Measurements from ENCODE around the gene SETD7. TPM values are rescaled to one million over a fixed set of nuclear protein-coding genes. Genes with fewer than 3 reads are reported as not detected.

The SETD7 gene
- total RNA-seq, 2 experiments from 2014 or later = 23.1 to 23.5 TPM

DNA sequence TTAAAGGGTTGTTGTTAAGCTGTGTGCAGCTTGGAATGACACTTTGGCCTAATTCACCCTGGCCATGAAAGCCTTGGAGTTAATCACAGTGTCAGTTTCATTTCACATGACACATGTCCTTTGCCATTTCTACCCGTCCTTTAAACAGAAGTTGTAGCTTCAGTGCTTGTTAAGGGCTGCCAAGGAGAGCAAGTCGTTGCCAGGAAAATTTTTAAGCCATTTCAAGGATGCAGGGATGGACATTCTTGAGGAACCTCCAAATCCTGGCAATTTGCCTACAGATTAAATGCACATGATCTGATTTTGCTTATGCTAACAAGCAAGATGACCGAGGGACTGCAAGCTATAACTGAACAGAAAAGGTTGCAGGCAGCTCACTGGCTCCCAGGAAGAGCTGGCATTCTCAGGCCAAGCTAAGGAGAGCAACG, 40.5 kb downstream of the SETD7 start:
- Mint-ChIP-seq H3K36me3 (ENCODE audit: low read depth) (peaks cover 69% of the 10 kb centered on the region), H3K4me3 (no peak overlapping the region), H3K27ac (no peak overlapping the region), H3K27me3 (no peaks in the 10 kb centered on the region), H3K4me1 (ENCODE audit: low read depth) (no peaks in the 10 kb centered on the region), H3K9me3 (no peaks in the 10 kb centered on the region)
- intact Hi-C loops (cut with DNase I, micrococcal nuclease) = no loop called here
- no peak for TF ChIP-seq CTCF (IDR thresholded peaks at IDR 0.05)
- H3K4me1 ChIP-seq (ENCODE audit: insufficient read depth, low read length) = no peaks in the 10 kb centered on the region
- CTCF ChIA-PET = no interaction called here
- peaks cover 65% of the 10 kb centered on the region for H3K36me3 ChIP-seq (ENCODE audit: insufficient read depth, low read length)
- no peak for DNase-seq
- H3K9me3 ChIP-seq (ENCODE audit: control insufficient read depth in 1 of 2, insufficient read depth in 1 of 2, low read length in 2 of 2) = no peaks in the 10 kb centered on the region
- H3K27ac ChIP-seq (ENCODE audit: low read depth in 1 of 2, low read length in 2 of 2) = no peak overlapping the region
- H3K4me3 ChIP-seq (ENCODE audit: low read length) = no peak overlapping the region
- H3K27me3 ChIP-seq (ENCODE audit: control insufficient read depth in 1 of 2, insufficient read depth in 2 of 2, low read length in 2 of 2) = no peaks in the 10 kb centered on the region
- POLR2A ChIA-PET = no interaction called here
- no peak for ATAC-seq (ENCODE audit: poor library complexity)

DNA sequence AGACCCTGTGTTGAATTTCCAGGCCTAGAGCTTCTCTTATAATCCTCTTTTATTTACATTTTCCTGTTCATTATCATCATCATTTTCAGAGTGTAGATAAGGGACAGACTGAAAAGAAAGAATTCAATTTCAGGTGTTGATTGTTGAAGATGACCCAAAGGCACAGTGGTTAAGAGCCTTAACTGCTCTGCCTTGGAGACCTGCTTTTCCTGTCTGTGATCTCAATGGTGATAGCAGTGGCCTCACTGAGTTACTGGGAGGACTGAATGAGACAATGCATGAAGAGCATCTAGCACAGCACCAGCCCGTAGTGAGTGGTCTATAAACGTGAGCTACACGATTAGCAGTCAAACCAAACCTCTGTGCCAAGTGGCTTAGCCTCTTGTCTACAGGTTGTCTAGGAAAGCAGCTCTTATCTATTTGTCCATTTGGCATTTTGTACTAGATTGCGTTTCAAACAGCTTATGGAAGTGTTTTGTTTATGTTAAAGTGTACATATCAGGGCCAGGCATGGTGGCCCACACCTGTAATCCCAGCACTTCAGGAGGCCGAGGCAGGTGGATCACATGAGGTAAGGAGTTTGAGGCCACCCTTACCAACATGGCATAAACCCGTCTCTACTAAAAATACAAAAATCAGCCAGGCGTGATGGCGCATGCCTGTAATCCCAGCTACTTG, 41.5 kb downstream of the SETD7 start:
- H3K4me1 ChIP-seq (ENCODE audit: insufficient read depth, low read length) = no peaks in the 10 kb centered on the region
- CTCF ChIA-PET = no interaction called here
- no peak for ATAC-seq (ENCODE audit: poor library complexity)
- Mint-ChIP-seq H3K27me3 (no peaks in the 10 kb centered on the region), H3K4me1 (ENCODE audit: low read depth) (no peaks in the 10 kb centered on the region), H3K36me3 (ENCODE audit: low read depth) (peaks cover 66% of the 10 kb centered on the region), H3K27ac (no peak overlapping the region), H3K9me3 (no peaks in the 10 kb centered on the region), H3K4me3 (no peak overlapping the region)
- POLR2A ChIA-PET = no interaction called here
- H3K9me3 ChIP-seq (ENCODE audit: control insufficient read depth in 1 of 2, insufficient read depth in 1 of 2, low read length in 2 of 2) = no peaks in the 10 kb centered on the region
- H3K27ac ChIP-seq (ENCODE audit: low read depth in 1 of 2, low read length in 2 of 2) = no peak overlapping the region
- no peak for DNase-seq
- intact Hi-C loops (cut with DNase I, micrococcal nuclease) = no loop called here
- H3K27me3 ChIP-seq (ENCODE audit: control insufficient read depth in 1 of 2, insufficient read depth in 2 of 2, low read length in 2 of 2) = no peaks in the 10 kb centered on the region
- peaks cover 64% of the 10 kb centered on the region for H3K36me3 ChIP-seq (ENCODE audit: insufficient read depth, low read length)
- H3K4me3 ChIP-seq (ENCODE audit: low read length) = no peak overlapping the region
- no peak for TF ChIP-seq CTCF (IDR thresholded peaks at IDR 0.05)

DNA sequence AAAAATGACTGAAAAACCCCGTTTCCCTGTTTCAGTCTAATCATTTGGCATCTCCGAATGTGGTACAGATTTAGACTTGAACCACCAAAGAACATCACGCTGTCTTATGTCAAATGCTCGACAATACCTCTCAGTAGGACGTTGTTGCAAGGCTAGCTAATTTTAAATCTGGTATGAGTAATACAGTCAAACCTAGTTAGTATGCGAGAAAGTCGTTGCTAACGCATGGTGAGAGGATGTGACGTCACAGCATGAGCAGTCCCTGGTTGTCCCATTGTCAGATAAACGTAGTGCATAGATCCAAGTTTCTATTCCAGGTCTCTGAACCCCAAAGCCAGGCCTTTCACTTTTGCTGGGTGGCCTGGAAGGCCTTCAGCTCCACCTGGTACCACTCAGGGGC, 44.7 kb downstream of the SETD7 start:
- Histone ChIP-seq H3K4me1 (ENCODE audit: insufficient read depth, low read length) (no peaks in the 10 kb centered on the region), H3K27me3 (ENCODE audit: control insufficient read depth in 1 of 2, insufficient read depth in 2 of 2, low read length in 2 of 2) (no peaks in the 10 kb centered on the region), H3K4me3 (ENCODE audit: low read length) (no peak overlapping the region), H3K27ac (ENCODE audit: low read depth in 1 of 2, low read length in 2 of 2) (no peak overlapping the region), H3K36me3 (ENCODE audit: insufficient read depth, low read length) (peaks cover 41% of the 10 kb centered on the region), H3K9me3 (ENCODE audit: control insufficient read depth in 1 of 2, insufficient read depth in 1 of 2, low read length in 2 of 2) (no peaks in the 10 kb centered on the region)
- Mint-ChIP-seq H3K27ac (no peak overlapping the region), H3K27me3 (no peaks in the 10 kb centered on the region), H3K4me1 (ENCODE audit: low read depth) (no peaks in the 10 kb centered on the region), H3K4me3 (no peak overlapping the region), H3K36me3 (ENCODE audit: low read depth) (peaks cover 42% of the 10 kb centered on the region), H3K9me3 (no peaks in the 10 kb centered on the region)
- ChIA-PET CTCF (no interaction called here), POLR2A (no interaction called here)
- intact Hi-C loops (cut with DNase I, micrococcal nuclease) = no loop called here
- no peak for TF ChIP-seq CTCF (IDR thresholded peaks at IDR 0.05)
- DNase-seq (peak in 3 of 14 experiments; percentile 11 to 33 (median 18)), ATAC-seq (ENCODE audit: poor library complexity) (peak; percentile 26)

Data from CD4-positive, alpha-beta T cell (primary cell).